ENCODE data around the gene AGFG1.

AGFG1 gene

DNA sequence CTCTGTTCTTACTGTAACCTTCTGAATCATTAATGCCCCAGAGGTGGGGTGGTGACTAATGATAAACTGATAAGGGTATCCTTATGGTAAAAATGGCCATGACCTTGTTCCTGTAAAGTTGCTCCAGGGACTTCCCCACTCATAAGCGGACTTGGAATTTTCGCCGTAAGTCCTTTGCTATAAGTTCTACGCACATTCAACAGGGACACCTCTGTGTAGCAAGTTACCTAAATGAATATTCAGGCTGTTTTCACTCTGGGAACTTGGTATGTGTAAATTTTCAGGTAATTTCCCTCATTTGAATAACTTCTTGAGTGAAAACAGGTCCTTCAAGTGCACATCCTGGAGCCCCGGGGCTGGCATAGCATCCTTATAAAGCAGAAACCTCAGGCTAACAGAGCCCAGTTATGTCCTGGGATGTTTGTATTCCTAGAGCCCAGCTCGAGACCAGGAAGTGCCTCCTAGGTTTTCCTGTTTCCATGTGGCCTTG, 9.4 kb upstream of the AGFG1 start:
- DNase-seq = no peak

- DNase-seq = no peak
Measured at GRCh38 chr2:227462972-227463931, 8.7 kb upstream of the AGFG1 start.

- peak; percentile 21 for DNase-seq
Measured at GRCh38 chr2:227464361-227464760, 7.6 kb upstream of the AGFG1 start.

GRCh38 chr2:227464851-227465250, 7.1 kb upstream of the AGFG1 start:
- no peak for DNase-seq

GRCh38 chr2:227466887-227467600, 4.9 kb upstream of the AGFG1 start:
- DNase-seq = no peak

- no peak for DNase-seq
Measured at GRCh38 chr2:227471412-227471811, 544 bp upstream of the AGFG1 start.

DNA sequence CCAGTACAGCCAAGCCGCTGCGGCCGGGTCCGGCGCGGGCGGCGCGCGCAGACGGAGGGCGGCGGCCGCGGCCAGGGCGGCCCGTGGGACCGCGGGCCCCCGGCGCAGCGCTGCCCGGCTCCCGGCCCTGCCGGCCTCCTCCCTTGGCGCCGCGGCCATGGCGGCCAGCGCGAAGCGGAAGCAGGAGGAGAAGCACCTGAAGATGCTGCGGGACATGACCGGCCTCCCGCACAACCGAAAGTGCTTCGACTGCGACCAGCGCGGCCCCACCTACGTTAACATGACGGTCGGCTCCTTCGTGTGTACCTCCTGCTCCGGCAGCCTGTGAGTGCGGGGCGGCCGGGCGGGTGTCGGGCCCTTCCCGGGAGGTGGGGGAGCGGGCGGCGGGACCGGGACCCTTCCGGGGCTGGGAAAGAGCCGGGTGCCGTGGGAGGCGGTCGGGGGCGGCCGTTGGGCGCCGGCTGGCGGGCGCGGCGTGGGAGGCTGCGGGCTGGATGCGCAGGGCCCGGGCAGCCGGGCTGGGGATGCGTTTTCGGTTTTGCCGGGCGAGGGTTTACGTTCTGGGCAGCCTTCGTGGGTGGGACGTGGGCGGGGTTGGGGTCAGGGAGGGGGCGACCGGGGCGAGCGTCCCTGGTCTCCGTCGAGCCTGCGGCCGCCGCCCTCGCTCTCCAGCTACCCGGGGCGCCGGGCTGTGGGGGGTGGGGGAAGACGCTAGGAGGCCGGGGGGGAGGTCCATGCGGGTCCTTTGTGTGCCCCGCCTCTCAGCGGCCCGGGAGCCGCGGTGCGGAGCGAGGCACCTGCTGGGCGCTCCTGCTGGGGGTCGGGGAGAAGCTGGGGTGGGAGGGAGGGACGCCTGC, 537 bp downstream of the AGFG1 start:
- DNase-seq = no peak

DNA sequence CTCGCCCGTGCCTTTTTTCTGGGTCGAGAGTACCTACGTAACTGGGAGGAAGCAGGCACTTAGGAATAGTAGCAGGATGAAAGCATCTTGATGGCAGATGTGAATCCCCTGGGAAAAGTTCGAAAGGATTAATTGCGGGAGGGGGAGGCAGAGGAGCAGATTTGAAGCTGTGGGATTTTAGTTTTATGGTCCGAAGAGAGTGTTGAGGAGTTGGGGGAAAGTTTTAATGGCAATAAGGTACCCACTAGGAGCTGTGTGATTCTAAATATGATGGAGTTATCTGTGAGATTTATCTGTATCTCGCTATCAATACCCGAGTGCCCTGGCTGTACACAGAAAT, 1.1 kb downstream of the AGFG1 start:
- no peak for DNase-seq

- DNase-seq = no peak
Measured at GRCh38 chr2:227473806-227474205, 1.9 kb downstream of the AGFG1 start.

DNA sequence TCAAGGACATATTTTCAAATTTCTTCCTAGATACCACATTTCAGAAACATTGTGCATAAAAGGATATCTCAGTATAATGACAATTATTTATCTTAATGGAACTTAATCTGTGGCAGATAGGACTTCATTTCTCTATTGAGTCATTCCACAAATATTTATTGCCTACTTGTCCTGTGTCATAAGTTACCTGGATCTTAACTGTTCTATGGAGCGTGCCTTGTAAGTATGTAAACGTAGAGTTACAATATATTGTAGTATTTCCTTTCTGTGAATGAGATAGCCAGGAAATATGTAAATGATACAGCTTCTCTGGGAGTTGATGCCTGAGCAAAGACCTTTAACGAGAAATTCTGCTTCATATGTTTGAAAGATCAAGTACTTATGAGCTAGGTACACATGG, 2.5 kb downstream of the AGFG1 start:
- no peak for DNase-seq

DNA sequence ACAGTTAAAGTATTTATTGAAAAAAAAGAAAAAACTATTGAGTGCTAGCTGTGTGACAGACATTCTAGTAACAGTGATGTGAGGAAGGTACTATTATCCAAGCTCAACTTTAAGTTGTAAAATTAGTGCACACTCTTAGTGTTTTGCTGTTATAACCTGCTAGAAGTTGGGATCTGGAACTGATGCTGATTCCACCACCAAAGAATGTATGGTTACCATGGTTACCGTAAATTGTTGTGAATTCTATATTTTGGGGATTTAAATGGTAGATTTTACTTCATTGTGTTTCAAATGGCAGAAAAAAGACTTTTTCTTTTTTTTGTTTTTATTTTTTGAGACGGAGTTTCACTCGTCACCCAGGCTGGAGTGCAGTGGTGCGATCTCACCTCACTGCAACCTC, 5.3 kb downstream of the AGFG1 start:
- no peak for DNase-seq

DNA sequence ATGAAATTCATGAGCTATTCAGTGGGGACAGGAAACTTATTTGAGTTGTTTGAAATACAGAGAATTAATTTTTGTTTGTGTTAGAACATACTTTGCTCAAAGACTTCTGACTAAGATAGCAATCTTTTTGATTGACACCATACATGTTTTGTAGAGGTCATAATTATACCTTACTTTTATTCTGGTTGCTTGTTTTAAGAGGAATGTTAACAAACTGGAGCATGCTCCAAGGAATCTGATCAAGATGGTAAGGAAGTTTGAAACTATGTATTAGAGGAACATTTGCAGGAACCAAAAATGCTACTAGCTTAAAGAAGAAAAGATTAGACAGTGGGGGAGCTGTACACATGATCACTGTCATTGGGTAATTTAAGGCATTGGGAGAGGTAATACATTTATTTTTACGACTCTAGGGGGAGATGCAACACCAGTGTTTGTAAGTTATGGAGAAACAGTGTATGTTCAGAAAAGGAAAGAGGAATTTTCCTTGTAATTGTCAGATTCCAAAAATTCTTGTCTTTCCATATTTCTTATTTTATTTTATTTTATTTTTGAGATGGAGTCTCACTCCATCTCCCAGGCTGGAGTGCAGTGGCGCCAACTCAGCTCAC, 8.0 kb downstream of the AGFG1 start:
- no peak for DNase-seq

DNA sequence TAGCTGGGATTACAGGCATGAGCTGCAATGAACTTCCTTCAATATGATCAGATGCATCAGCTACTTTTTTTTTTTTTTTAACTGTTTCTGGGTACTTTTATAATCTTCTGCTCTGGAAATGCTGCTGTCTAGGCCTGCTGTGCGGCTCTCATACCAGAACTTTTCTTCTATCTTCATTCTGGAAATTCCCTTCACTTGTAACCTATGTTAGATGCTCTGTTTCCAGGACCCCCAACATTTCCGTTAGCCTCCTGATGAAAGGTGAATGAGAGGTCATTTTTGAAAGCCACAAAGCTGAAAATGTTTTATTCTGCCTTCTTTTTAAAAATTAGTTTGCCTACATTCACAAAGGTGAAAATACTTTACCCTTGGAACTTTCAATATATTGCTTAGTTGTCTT, 8.6 kb downstream of the AGFG1 start:
- DNase-seq = no peak

GRCh38 chr2:227482638-227483340, 10.8 kb downstream of the AGFG1 start:
- DNase-seq = no peak

GRCh38 chr2:227485429-227485828, 13.5 kb downstream of the AGFG1 start:
- no peak for DNase-seq

DNA sequence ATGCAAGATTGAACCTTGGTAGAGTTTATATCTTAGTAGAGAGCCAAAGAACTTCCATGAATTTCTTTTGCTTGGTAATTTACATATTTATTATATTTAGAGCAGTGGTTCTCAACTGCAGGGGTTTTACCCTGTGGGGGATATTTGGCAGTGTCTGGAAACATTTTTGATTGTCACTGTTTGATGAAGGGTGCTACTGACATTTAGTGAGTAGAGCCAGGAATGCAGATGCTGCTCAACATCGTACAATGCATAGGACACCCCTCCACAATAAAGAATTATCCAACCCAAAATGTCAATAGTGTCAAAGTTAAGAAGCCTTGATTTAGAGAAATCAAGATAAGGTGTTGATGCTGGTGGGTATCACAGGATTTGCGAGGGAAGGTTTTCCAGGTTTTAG, 14.7 kb downstream of the AGFG1 start:
- no peak for DNase-seq

DNA sequence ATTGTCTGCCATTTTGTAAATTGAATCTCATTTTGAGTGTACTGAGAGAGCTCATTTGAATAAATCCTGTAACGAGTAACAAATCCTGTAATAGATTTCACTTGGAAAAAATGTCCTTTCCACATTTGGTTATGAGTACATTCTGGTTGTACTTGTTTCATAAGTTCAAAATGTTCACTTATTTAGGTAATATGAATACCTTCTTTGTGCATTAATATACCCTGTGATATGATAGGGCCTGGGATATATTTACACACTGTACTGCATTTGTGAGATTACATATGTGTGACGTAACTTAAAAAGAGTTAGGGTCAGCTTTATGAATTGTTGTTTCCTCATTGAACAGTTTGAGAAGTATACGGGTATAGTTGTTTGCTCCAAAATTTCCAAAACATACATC, 16.1 kb downstream of the AGFG1 start:
- DNase-seq = no peak

DNA sequence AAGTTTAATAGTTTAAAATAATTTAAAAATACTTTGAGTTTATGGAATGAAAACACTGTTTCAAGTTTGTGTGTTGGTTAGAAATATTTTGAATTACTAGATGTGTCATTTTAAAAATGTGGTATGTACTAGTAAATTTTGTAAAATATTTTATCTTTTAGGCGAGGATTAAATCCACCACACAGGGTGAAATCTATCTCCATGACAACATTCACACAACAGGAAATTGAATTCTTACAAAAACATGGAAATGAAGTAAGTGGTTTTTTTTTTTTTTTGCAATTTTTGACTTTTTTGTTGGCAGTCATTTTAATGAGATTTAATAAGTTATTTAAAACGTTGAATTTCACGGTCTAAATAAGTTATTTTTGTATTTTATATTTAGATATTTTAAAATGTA, 19.4 kb downstream of the AGFG1 start:
- DNase-seq = no peak

DNA sequence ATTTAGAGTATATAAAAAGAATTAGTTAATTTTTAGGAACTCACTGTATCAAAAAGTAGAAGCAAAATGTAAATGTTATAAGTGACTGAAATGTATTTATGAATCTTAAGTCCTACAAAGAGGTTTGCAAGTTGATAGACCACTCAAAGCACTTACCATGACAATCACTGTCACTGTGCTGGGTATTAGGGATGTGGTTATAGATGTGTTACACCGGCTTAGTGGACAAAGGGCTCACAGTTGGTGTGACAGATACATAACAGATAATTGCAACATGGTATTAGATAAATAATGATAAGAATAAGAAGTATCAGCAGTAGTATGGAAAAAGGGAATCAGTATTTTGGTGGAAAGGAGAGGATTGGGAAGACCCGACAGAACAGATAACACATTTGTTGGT, 21.6 kb downstream of the AGFG1 start:
- no peak for DNase-seq

GRCh38 chr2:227497158-227497557, 25.2 kb downstream of the AGFG1 start:
- no peak for DNase-seq

DNA sequence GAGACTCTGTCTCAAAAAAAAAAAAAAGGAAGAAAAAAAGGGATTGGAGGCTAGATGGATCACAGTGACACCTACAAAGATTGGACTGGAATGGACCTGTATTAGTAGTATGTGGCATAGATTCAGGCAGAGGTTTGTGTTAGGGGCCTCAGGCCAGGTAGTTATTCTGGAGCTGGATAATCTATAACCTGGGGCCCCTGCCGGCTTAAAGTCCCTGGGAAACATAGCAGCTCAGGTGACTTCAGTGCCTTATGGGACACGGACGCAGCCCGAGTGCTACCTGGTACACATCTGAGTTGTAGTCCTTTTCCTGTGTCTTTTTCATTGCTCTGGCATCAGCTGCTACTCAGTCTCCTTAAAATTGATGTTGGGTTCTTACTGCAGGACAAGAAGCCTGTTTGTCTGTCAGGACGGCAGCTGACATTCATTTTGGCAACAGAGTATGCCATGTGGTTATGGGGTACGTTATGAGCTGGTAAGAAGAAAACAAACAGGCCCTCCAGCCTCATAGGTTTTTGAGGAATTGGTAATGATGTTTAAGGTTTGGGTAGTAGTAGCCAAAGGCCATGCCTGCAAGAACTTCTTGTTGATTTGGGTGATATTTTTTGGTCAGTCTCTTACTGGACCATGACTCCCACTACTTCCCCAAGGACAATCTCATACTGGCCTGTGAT, 27.8 kb downstream of the AGFG1 start:
- no peak for DNase-seq

DNA sequence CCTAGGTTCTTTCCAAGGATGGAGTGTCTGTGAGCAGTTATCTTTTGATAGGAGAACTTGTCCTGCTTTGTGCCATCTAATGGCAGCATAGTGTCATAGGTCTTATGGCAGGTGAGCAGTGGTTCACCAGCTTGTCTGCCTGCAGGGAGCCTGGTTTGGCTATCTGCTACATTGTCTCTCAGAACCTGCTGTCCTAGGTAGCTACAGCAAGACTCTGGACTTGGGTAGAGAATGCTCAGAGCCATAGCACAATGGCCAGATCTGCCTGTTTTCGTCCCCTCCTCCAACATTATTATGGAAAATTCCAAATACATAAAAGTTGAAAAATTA, 28.3 kb downstream of the AGFG1 start:
- DNase-seq = no peak
